GM12878 (cell line): ENCODE measurements around the gene SLC6A3.

Experiments used
- CHD1 ChIP-seq: IDR thresholded peaks from 2 replicates; pipeline ENCODE4 v1.6.1; 2012; ENCODE audit warnings: low read depth, low read length, improper control_type of control experiment
- CHD2 ChIP-seq: IDR thresholded peaks from 2 replicates; pipeline ENCODE4 v1.6.1; 2011; ENCODE audit warnings: low read depth, low read length, improper control_type of control experiment, borderline replicate concordance
- SMC3 ChIP-seq: IDR thresholded peaks from 2 replicates; pipeline ENCODE4 v1.6.1; 2011; ENCODE audit warnings: low read length, improper control_type of control experiment, borderline replicate concordance
- SREBF2 ChIP-seq: IDR thresholded peaks from 2 replicates; pipeline ENCODE4 v1.6.1; 2012; ENCODE audit warnings: mild to moderate bottlenecking, low read length
- ZNF274 ChIP-seq: IDR thresholded peaks from one replicate; pipeline ENCODE4 v1.8.0; 2011; ENCODE audit not compliant: insufficient read length, insufficient read depth
- TF ChIP-seq, protein P1 (sequence below), 3 experiments: IDR thresholded peaks in 2 of 3; conservative IDR thresholded peaks in 1 of 3; 2 replicates each; pipeline ENCODE4 v1.5.1; 2011; ENCODE audit warnings: low read depth in 3 of 3, low read length in 3 of 3, mild to moderate bottlenecking in 3 of 3, control low read depth in 2 of 3, moderate library complexity in 2 of 3, inconsistent platforms in 1 of 3, mixed read lengths in 1 of 3; ENCODE audit not compliant: control insufficient read depth in 2 of 3, insufficient read depth in 1 of 3; ENCODE audit errors: extremely low read depth in 1 of 3
- TF ChIP-seq, protein P2 (sequence below): IDR thresholded peaks from 2 replicates; pipeline ENCODE4 v1.6.1; 2011; ENCODE audit warnings: low read depth, mild to moderate bottlenecking, low read length, moderate library complexity, borderline replicate concordance; ENCODE audit errors: extremely low read depth

DNA sequence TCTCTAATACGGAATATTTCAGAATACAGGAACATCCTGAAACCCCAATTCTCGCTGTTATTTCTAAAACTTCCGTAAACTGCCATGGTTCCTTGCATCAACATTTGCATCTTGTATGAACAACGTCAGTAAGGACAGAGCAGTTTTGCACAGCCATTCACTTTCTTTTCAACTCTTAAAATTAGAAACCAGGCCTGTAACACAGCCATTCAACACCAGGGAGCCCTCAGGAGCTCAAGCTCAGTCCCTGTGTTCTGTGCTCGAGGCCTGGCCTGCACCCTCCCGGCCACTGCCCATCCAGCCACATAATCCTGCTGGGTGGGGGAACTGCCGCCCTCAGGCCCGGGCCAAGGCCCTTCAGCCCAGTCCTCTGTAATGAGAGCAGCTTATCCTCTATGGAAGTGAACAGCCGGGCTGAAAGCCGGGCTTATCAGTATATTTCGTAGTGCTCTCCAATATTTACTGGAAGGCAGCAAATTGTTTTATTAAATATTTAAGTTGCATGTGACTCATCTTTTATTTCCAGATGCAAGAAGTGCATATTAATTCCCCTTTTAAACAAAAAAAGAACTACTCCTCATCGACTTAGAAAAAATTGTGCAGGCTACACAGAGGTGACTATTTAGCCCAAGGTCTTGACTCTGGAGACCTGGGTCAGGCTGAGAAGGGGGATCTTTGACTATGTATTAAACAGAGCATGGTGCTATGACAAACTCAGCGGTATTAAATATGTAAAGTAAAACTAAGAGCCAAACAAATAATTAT lies 33.2 kb upstream of the SLC6A3 start:
- no peak for TF ChIP-seq CHD1
- TF ChIP-seq, protein P1, sequence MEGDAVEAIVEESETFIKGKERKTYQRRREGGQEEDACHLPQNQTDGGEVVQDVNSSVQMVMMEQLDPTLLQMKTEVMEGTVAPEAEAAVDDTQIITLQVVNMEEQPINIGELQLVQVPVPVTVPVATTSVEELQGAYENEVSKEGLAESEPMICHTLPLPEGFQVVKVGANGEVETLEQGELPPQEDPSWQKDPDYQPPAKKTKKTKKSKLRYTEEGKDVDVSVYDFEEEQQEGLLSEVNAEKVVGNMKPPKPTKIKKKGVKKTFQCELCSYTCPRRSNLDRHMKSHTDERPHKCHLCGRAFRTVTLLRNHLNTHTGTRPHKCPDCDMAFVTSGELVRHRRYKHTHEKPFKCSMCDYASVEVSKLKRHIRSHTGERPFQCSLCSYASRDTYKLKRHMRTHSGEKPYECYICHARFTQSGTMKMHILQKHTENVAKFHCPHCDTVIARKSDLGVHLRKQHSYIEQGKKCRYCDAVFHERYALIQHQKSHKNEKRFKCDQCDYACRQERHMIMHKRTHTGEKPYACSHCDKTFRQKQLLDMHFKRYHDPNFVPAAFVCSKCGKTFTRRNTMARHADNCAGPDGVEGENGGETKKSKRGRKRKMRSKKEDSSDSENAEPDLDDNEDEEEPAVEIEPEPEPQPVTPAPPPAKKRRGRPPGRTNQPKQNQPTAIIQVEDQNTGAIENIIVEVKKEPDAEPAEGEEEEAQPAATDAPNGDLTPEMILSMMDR (IDR thresholded peaks at IDR 0.05 in 2 of 3, conservative IDR thresholded peaks at IDR 0.05 in 1 of 3; ENCODE audit: control insufficient read depth in 2 of 3, extremely low read depth in 1 of 3, insufficient read depth in 1 of 3, low read depth in 3 of 3, low read length in 3 of 3): no peak
- no peak for TF ChIP-seq ZNF274
- no peak for TF ChIP-seq SMC3
- TF ChIP-seq CHD2: no peak
- TF ChIP-seq SREBF2: no peak
- TF ChIP-seq, protein P2, sequence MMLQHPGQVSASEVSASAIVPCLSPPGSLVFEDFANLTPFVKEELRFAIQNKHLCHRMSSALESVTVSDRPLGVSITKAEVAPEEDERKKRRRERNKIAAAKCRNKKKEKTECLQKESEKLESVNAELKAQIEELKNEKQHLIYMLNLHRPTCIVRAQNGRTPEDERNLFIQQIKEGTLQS: no peak
